Kidney tubule cell (primary cell): Measurements from ENCODE around the gene FAM210A.
"Not testable (repeated sequence)": the region's sequence is repeated elsewhere in the genome, so short reads cannot be mapped to it uniquely, and the experiment has no call there.

Experiments
- DNase-seq: peaks from one replicate; pipeline ENCODE4 v3.0.0-alpha.2; 2018; ENCODE audit warnings: low spot score

Gene FAM210A

GRCh38 chr18:13726232-13726971 lies at the start of gene FAM210A, which contains the start of gene RNMT:
Gene FAM210A, minus strand, starts transcription at chr18:13726558. Its CDS starts 44,481 bp downstream, at chr18:13682077.
Gene RNMT, plus strand, starts transcription at chr18:13726673. Its CDS starts 4,845 bp downstream, at chr18:13731518.
- DNase-seq = peak; percentile 96

GRCh38 chr18:13775058-13775457 lies 48.7 kb upstream of the FAM210A start:
- DNase-seq = no peak

- DNase-seq = no peak
Observed at GRCh38 chr18:13762690-13763439, 36.5 kb upstream of the FAM210A start.

GRCh38 chr18:13760047-13760446 lies 33.7 kb upstream of the FAM210A start:
- DNase-seq = no peak

- DNase-seq = no peak
Observed at GRCh38 chr18:13758622-13759021, 32.3 kb upstream of the FAM210A start.

GRCh38 chr18:13756671-13757070 lies 30.3 kb upstream of the FAM210A start:
- DNase-seq = no peak

GRCh38 chr18:13756261-13756660 lies 29.9 kb upstream of the FAM210A start:
- no peak for DNase-seq

GRCh38 chr18:13751599-13751998 lies 25.2 kb upstream of the FAM210A start:
- not testable (repeated sequence) for DNase-seq

GRCh38 chr18:13746633-13747032 lies 20.3 kb upstream of the FAM210A start:
- DNase-seq = no peak

GRCh38 chr18:13745696-13746095 lies 19.3 kb upstream of the FAM210A start:
- DNase-seq = no peak

- DNase-seq = no peak
Observed at GRCh38 chr18:13735681-13736080, 9.3 kb upstream of the FAM210A start.

- no peak for DNase-seq
Observed at GRCh38 chr18:13730481-13730880, 4.1 kb upstream of the FAM210A start.

GRCh38 chr18:13726972-13727331 lies 594 bp upstream of the FAM210A start:
- peak; percentile 62 for DNase-seq

- peak; percentile 17 for DNase-seq
Observed at GRCh38 chr18:13725566-13726231, 659 bp downstream of the FAM210A start.

GRCh38 chr18:13720847-13721246 lies 5.5 kb downstream of the FAM210A start:
- no peak for DNase-seq

GRCh38 chr18:13720123-13720522 lies 6.2 kb downstream of the FAM210A start:
- no peak for DNase-seq

GRCh38 chr18:13716916-13717315 lies 9.4 kb downstream of the FAM210A start:
- no peak for DNase-seq

- DNase-seq = no peak
Observed at GRCh38 chr18:13715330-13715729, 11.0 kb downstream of the FAM210A start.

- peak; percentile 13 for DNase-seq
Observed at GRCh38 chr18:13713455-13714055, 12.8 kb downstream of the FAM210A start.

GRCh38 chr18:13712400-13713131 lies 13.8 kb downstream of the FAM210A start:
- no peak for DNase-seq

GRCh38 chr18:13710414-13710831 lies 15.9 kb downstream of the FAM210A start:
- peak; percentile 92 for DNase-seq

GRCh38 chr18:13703899-13704298 lies 22.5 kb downstream of the FAM210A start:
- no peak for DNase-seq
